Colonic mucosa (tissue), 4 donors: ENCODE data around the gene BCAS2. TPM values are rescaled to one million over a fixed set of nuclear protein-coding genes. Genes with fewer than 3 reads are reported as not detected.

Experiments
- DNase-seq: peaks from one replicate; pipeline ENCODE4 v3.0.0-alpha.2; 2020
- H3K27ac ChIP-seq: fragments of 200-600 bp; one replicate; pipeline ENCODE4 v1.8.0; 2021
- H3K27me3 ChIP-seq: fragments of 200-600 bp; one replicate; pipeline ENCODE4 v1.8.0; 2021
- H3K36me3 ChIP-seq: fragments of 200-600 bp; one replicate; pipeline ENCODE4 v1.8.0; 2021
- H3K4me1 ChIP-seq: fragments of 200-600 bp; one replicate; pipeline ENCODE4 v1.8.0; 2021; ENCODE audit warnings: mild to moderate bottlenecking
- H3K4me3 ChIP-seq: fragments of 200-600 bp; one replicate; pipeline ENCODE4 v1.8.0; 2021
- H3K9ac ChIP-seq, 2 donors: one replicate each; pipeline ENCODE4 v1.7.0; 2013; ENCODE audit warnings: control low read depth in 2 of 2, low read depth in 2 of 2, low read length in 2 of 2
- H3K9me3 ChIP-seq: fragments of 200-600 bp; one replicate; pipeline ENCODE4 v1.8.0; 2021
- CTCF ChIP-seq: fragments of 200-600 bp; IDR thresholded peaks from one replicate; pipeline ENCODE4 v1.8.0; 2022; ENCODE audit warnings: antibody characterized with exemption, mild to moderate bottlenecking
- intact Hi-C: fragments of 100-400 bp; cut with DNase I; formaldehyde crosslinking; loops from one replicate; pipeline ENCODE4 v1.14.1; 2022
- total RNA-seq, 2 donors: library from RNA; stranded (reverse); fragmentation: NEBNext Ultra II Directional in 1 of 2; extraction: Animal tissue kit (Norgen Biotek cat#: 25700) in 1 of 2; gene quantifications; one replicate each; pipeline ENCODE4 v1.2.1, GENCODE V29; 2021
- donor health status: healthy.
- donor health status: DM: no; HTN: no; CAD: no.
- donor health status: DM: no; HTN: no; CAD: no.

The BCAS2 gene
- total RNA-seq, 2 donors from 2014 or later: 31.7 to 37.0 TPM

GRCh38 chr1:114610546-114611245 is 29.3 kb upstream of the BCAS2 start:
- no peaks in the 10 kb centered on the region for H3K9me3 ChIP-seq
- H3K4me1 ChIP-seq: no peaks in the 10 kb centered on the region
- DNase-seq: no peak
- H3K27me3 ChIP-seq: no peaks in the 10 kb centered on the region
- no peak overlapping the region for H3K4me3 ChIP-seq
- H3K9ac ChIP-seq: no peak overlapping the region
- H3K36me3 ChIP-seq: no peaks in the 10 kb centered on the region
- intact Hi-C loops: no loop called here
- no peak overlapping the region for H3K27ac ChIP-seq
- TF ChIP-seq CTCF: no peak

GRCh38 chr1:114609826-114610225 is 28.4 kb upstream of the BCAS2 start:
- no peak for DNase-seq
- no peak for TF ChIP-seq CTCF
- Histone ChIP-seq H3K27me3 (no peaks in the 10 kb centered on the region), H3K9ac (no peak overlapping the region), H3K27ac (no peak overlapping the region), H3K4me1 (no peaks in the 10 kb centered on the region), H3K36me3 (no peaks in the 10 kb centered on the region), H3K4me3 (no peak overlapping the region), H3K9me3 (no peaks in the 10 kb centered on the region)
- intact Hi-C loops: no loop called here

GRCh38 chr1:114609026-114609425 is 27.6 kb upstream of the BCAS2 start:
- TF ChIP-seq CTCF: no peak
- no peak overlapping the region for H3K9ac ChIP-seq
- no peak overlapping the region for H3K27ac ChIP-seq
- no peaks in the 10 kb centered on the region for H3K9me3 ChIP-seq
- intact Hi-C loops: no loop called here
- no peak overlapping the region for H3K4me3 ChIP-seq
- DNase-seq: no peak
- no peaks in the 10 kb centered on the region for H3K36me3 ChIP-seq
- H3K27me3 ChIP-seq: no peaks in the 10 kb centered on the region
- no peaks in the 10 kb centered on the region for H3K4me1 ChIP-seq

- no peak overlapping the region for H3K4me3 ChIP-seq
- intact Hi-C loops: no loop called here
- no peaks in the 10 kb centered on the region for H3K4me1 ChIP-seq
- H3K27me3 ChIP-seq: no peaks in the 10 kb centered on the region
- H3K9me3 ChIP-seq: no peaks in the 10 kb centered on the region
- H3K36me3 ChIP-seq: no peaks in the 10 kb centered on the region
- no peak for DNase-seq
- H3K27ac ChIP-seq: no peak overlapping the region
- TF ChIP-seq CTCF: no peak
- H3K9ac ChIP-seq: no peak overlapping the region
These were observed 25.8 kb upstream of the BCAS2 start for GRCh38 chr1:114607223-114607622.

GRCh38 chr1:114597949-114598348 is 16.5 kb upstream of the BCAS2 start:
- H3K4me1 ChIP-seq: no peaks in the 10 kb centered on the region
- no peaks in the 10 kb centered on the region for H3K9me3 ChIP-seq
- DNase-seq: no peak
- no peak overlapping the region for H3K9ac ChIP-seq
- H3K27ac ChIP-seq: no peak overlapping the region
- H3K27me3 ChIP-seq: no peaks in the 10 kb centered on the region
- intact Hi-C loops: no loop called here
- TF ChIP-seq CTCF: no peak
- no peaks in the 10 kb centered on the region for H3K36me3 ChIP-seq
- H3K4me3 ChIP-seq: no peak overlapping the region
